T1000 (cell line): ENCODE results near the gene SORL1.
A peak's percentile ranks its signal among the peaks of the same experiment; 100 is the strongest.

Source experiments
- DNase-seq: peaks from one replicate; lab custom pipeline; 2025; ENCODE audit warnings: mixed read lengths; lab: John Stamatoyannopoulos, UW

Gene SORL1

GRCh38 chr11:121590772-121591404 is 138.8 kb downstream of the SORL1 start:
- DNase-seq = no peak

- DNase-seq = peak; percentile 43
These were observed 139.4 kb downstream of the SORL1 start for GRCh38 chr11:121591405-121592033.

- DNase-seq = no peak
These were observed 140.6 kb downstream of the SORL1 start for GRCh38 chr11:121592708-121593107.

DNA sequence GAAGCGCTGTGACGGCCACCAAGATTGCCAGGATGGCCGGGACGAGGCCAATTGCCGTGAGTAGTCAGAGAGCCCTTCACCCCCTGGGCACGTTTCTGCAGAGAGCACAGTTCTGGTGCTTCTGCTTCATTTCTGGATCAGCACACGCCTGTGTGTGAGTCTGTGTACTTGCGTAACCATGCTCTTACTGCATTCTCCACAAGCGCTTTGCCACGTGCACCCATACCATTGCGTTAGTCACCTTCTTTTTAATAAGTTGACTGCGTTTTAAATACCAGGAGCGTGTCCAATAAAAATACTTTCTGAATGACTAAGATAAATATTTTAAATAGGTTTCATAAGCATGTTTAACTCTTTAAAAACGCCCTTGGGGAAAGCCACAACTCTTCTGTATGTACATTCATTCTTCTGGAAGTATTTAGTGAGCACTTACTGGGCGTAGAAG is 143.6 kb downstream of the SORL1 start:
- DNase-seq = peak; percentile 53

DNA sequence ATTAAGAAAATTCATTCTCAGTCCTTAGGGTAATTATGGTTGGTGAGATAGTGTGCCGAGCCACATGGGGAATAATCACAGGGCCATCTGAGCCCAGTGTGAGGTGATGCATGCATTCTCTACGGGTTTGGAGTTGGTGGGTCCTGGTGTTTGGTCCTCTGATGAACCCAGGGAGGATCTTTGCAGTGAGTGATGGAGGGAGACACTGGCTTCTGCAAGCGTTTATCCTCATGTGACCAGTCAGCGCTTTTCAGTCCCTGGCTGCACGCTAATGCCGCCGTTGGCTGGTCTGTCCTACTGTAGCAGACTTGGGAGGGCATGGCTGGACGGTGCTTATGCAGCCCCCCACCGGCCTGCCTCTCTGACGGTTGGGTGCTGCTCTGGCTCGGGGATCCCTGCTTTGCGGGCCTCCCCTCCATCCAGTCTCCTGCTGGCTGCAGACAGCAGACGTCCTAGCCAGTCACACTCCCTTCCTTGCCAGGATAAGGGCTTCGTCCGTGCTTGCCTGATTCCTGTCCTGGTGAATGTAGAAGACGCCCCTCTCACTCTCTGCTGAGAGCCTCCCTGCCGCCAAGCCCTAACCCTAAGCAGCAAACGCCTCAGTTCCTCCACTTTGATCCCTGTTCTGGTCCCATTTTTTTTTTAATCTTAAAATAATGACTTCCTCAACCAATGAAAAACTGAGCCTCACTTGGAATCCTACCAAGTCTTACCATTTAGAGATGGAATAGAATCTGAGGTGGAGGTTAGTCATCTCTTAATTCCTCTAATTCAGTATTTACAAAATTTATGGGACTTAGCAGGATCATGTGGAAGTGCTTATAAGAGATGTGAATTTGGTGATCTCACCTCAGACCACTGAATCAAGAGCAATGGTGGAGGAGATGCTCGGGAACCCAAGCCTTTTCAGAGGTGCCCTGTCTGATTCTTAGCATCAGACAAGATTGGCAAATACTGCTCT is 144.4 kb downstream of the SORL1 start:
- no peak for DNase-seq

DNA sequence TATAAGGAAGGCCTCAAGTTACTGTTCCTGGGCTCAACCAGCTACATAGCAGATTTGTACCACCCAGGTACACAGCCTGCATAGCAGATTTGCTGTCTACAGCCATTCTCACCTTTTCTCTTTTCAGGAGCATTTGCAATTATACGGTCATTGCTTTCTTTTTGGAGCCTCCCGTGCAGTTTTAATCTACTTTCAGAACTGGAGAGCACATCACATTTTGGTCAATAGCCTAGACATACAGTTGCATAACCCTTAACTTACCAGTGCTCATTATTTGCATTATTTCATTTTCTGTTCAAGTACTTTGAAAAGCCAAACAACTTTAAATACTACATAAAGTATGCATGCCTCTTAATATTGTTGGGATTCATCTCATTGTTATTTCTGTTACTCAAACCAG is 151.2 kb downstream of the SORL1 start:
- DNase-seq = no peak

DNA sequence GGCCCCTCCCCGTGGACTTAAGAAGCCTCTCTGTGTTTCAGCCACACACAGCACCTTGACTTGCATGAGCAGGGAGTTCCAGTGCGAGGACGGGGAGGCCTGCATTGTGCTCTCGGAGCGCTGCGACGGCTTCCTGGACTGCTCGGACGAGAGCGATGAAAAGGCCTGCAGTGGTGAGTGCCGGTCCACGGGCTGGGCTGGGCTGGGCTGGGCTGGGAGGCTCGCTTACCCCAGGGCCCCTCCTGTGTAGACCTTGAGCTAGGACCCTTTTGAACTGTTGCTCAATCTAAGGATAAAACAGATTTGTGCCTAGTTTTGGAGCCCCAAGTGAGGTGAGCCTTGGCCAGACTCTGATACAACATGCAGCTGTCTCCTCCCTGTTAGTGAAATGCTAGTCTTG is 152.0 kb downstream of the SORL1 start:
- DNase-seq = no peak

DNA sequence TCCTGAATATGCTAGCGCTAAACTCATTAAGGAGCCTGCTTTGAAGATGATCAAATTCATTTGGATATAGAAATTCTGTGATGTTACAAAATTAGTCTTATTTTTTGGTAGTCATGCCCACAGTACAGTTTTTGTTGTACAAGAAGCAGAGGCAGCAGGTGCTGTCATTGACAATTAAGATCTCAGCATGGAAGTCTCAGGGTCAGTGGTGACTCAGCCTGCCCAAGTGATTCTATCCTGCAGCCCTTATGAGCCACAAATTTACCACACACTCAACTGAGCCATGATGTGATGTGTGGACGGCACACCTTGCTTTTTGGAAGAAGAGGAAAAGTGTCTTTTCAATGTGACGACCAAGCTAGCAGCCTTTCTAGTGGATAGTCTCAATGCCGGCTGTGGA is 154.2 kb downstream of the SORL1 start:
- no peak for DNase-seq

DNA sequence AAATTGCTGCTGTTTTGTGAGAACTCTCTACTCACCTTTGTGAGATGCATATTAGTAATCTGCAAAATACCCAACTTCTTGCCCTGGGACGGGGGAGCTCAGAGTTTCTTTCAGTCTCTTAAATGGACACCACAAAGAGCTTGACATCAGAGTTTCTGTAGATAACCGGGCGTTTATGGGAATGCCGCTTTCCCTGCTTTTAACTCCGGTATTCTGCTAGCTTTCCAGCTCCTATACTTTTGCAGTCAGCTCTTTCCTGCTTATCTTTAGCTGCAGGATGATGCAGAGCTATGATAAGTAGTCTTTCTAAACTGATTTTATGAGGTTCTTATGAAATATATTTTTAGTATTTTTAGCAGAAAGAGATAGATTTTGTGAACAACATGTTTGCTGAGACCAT is 155.2 kb downstream of the SORL1 start:
- no peak for DNase-seq

DNA sequence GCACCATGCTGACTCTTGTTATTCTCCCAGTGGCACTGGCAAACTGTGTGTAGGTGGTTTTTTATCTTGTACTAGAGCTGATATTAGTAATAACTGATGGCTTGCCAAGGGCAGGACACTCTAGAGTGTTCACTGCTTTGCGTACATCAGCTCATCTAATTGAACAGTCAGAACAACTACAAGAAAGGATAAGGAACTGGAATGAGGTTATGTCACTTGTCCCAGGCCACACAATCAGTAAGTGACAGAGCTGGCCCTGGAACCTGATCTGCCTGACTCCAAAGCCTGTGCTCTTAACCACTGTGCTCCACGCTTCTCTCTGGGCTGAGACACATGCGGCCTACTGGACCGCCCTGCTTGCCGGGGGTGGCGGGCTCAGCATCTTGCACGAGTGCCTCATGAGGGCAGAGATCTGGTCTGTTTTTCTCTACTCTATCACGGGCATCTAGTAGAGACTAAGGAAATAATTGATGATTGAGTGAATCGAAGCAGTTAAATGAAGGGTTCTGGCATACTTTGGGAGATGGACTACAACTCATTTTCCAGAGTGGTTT is 156.5 kb downstream of the SORL1 start:
- no peak for DNase-seq

DNA sequence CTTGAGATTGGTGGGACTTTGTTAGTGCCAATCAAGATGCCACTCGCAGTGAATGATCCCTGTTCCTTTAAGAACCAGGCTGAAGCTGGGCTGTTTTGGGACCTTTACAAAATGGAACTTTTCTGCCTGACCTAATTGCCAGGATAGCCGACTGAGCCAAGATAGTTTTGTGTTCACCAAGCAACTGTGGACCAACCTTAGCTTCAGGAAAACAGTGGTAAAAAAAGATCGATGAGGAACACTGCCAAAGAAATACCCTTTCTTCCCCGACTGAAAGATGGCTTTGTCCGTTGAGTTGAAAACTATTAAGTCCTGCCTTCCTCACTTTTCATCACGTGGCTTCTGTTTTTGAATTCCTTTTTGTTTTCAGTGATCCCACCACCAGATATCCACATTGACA is 158.6 kb downstream of the SORL1 start:
- DNase-seq = no peak

- DNase-seq = no peak
These were observed 159.1 kb downstream of the SORL1 start for GRCh38 chr11:121611242-121611641.

DNA sequence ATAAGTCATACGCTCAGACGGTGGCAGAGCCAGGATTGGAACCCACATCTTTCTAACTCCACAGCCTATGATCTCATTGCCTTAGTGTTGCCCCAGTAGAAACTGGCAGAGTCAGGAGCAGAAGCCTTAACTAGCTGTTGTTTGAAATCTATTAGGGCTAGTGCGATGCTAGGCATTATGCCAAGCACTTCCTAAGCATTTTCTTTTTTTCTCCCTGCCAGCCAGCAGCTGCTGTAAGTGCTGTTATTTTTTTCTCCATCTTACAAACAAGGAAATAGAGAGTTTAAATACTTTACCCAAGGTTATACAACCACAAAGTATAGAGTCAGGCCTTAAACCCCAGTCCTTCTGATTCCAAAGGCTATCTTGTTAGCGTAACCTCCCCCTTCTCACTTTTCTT is 161.6 kb downstream of the SORL1 start:
- DNase-seq = no peak

DNA sequence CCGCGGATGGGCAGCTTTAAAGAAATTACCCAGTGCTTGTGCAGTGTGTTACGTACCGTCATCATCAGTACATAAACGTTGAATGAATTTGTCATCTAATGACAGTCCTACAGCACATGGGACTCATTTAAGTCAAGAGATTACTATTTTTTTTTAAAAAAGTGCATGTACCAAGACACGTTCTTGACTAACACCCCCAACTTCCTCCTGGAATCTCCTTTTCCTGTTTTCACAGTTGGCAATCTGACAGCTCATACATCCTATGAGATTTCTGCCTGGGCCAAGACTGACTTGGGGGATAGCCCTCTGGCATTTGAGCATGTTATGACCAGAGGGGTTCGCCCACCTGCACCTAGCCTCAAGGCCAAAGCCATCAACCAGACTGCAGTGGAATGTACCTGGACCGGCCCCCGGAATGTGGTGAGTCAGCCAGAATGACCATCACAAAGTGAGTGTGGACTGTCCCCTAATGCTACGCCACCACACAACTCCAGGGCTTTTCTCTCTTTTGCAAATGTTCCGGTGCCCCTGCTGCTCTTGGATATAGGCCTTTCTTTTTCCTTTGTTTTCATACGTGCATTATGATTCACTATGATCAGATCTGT is 162.6 kb downstream of the SORL1 start:
- no peak for DNase-seq

DNA sequence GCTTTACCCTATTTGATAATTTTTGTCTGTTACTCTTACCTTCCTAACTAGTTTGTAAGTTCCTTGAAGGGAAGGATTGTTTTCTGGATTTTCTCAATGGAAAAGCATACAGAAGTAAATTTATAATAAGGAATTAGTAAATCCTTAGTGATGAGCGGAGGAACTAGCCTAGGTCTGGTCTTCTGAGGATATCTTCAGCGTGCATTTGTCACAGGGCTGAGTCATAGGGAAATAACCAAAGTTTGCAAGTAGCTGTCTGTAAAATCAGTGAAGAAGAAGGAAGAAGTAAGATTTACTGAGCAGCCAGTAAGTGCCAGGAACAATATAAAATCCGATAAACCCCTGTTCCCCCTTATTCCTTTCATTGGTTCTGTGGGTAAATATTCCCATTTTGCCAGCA is 163.4 kb downstream of the SORL1 start:
- no peak for DNase-seq

DNA sequence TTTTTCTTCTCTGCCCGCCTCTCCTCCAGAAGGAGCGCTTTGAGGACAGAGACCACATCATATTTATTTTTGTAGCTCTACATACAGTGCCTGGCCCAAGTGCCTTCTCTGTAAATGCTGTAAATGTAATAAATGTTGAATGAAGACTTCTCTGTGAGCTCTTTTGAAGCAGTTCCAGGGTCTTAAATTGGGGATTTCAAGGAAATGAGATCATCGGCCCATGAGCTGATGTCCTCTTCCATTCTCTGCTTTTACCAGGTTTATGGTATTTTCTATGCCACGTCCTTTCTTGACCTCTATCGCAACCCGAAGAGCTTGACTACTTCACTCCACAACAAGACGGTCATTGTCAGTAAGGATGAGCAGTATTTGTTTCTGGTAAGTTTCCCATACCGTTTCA is 166.4 kb downstream of the SORL1 start:
- no peak for DNase-seq

GRCh38 chr11:121625777-121626506 is 173.8 kb downstream of the SORL1 start:
- no peak for DNase-seq

- no peak for DNase-seq
These were observed 174.4 kb downstream of the SORL1 start for GRCh38 chr11:121626507-121626875.

GRCh38 chr11:121626980-121627379 is 174.9 kb downstream of the SORL1 start:
- no peak for DNase-seq

DNA sequence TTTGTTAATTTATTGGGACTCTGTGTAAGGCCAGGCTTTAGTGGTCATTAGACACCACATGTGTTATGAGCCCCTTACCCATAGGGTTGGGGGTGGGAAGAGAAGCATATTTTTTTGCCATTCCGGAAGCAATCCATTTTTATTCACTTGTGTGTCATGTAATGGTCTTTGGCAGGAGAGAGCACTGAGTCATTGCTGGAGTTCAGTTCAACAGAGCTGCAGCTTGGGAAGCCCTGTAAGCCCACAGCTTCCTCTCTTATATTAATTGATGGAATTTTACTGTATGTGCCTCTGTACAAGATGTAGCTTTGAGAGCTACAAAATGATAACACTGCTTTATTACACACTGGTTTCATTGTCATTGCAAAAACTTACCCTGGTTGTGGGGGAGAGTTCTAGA is 177.9 kb downstream of the SORL1 start:
- no peak for DNase-seq

DNA sequence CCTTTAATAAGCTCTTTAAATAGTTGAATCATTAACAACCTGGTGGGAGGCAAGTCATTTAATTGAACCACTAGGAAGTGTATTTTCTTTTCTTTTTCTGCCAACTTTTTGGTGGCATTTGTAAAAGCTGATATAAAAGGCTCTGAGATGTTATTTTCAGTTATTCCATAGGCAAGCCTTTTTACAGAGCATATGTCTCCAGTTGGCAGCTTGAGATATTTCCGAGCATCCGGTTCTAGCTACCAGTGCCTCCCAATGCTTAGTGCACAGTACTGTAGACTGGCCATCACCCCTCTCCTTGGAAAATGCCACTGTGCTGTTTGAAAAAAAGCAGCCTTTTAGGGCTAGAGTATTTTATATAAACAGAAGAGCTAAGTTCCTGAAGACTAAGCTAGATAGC is 179.3 kb downstream of the SORL1 start:
- DNase-seq = no peak

GRCh38 chr11:121634273-121634672 is 182.2 kb downstream of the SORL1 start:
- DNase-seq = no peak
